HT1080 (cell line): ENCODE data around the gene HBM. TPM values are rescaled to one million over a fixed set of nuclear protein-coding genes. Genes with fewer than 3 reads are reported as not detected.
"Not testable (repeated sequence)": the region's sequence is repeated elsewhere in the genome, so short reads cannot be mapped to it uniquely, and the experiment has no call there.

Experiments
- DNase-seq: peaks from one replicate; pipeline ENCODE4 v3.0.0-alpha.2; 2015; ENCODE audit warnings: low read depth
- total RNA-seq: library from RNA; depleted of rRNA; stranded (reverse); fragments of >200 nt; shearing (Covaris generic); gene quantifications from 2 replicates; pipeline ENCODE4 v1.2.3, GENCODE V29; 2014

Gene HBM
- total RNA-seq, 1 experiment from 2014 or later = not detected

DNA sequence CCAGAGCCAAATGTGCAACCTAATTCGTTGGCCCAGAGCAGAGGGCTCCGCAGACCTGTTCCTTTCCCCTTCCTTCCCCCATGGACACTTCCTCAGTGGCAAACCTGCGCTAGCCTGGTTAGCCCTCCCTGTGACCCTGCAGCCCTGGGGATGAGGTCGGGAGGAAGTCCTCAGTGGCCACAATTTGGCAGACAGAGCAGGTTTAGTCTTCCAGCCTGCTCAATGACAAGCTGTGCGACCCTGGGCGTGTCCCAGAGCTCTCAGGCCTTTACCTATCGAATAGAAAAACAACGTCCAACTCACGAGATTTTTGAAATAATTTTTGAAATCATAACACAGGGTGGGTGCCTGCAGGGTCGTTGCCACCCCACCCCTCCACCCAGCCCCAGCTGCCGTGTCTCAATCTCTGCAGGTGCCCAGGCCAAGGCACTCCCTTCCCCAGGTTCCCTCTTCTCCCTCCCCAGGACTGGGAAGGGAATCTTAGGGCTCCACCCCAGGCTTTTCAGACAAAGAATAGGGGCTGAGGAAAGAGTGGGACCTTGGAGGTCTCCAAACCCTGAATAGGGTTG is 1.4 kb downstream of the HBM start:
- DNase-seq = no peak

DNA sequence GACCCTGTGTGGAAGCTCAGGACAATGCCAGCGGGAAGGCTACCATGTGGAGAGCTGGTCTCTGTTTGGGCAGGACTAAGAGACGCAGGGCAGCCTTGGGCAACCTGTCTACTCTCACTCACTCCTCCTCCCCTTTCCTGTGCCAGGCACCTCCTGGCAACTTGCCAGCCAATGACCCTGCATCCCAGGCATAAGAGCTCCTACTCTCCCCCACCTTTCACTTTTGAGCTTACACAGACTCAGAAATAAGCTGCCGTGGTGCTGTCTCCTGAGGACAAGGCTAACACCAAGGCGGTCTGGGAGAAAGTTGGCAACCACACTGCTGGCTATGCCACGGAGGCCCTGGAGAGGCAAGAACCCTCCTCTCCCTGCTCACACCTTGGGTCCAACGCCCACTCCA is 2.6 kb downstream of the HBM start:
- no peak for DNase-seq

DNA sequence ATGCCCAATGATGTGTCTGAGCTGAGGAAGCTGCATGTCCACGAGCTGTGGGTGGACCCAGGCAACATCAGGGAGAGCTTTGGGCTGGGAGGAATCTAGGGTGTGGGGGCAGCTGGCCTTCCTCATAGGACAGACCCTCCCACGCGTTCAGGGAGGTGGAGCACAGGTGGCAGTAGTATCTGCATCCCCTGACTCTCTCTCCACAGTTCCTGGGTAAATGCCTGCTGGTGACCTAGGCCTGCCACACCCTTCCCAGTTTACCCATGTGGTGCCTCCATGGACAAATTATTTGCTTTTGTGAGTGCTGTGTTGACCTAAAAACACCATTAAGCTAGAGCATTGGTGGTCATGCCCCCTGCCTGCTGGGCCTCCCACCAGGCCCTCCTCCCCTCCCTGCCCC is 3.2 kb downstream of the HBM start:
- DNase-seq = no peak

DNA sequence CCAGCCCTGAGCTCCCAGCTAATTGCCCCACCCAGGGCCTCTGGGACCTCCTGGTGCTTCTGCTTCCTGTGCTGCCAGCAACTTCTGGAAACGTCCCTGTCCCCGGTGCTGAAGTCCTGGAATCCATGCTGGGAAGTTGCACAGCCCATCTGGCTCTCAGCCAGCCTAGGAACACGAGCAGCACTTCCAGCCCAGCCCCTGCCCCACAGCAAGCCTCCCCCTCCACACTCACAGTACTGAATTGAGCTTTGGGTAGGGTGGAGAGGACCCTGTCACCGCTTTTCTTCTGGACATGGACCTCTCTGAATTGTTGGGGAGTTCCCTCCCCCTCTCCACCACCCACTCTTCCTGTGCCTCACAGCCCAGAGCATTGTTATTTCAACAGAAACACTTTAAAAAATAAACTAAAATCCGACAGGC is 4.3 kb downstream of the HBM start:
- peak; percentile 35 for DNase-seq

DNA sequence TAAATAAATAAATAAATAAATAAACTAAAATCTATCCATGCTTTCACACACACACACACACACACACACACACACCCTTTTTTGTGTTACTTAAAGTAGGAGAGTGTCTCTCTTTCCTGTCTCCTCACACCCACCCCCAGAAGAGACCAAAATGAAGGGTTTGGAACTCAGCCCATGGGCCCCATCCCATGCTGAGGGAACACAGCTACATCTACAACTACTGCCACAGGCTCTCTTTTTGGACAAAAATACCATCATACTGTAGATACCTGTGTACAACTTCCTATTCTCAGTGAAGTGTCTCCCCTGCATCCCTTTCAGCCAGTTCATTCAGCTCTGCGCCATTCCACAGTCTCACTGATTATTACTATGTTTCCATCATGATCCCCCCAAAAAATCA is 5.0 kb downstream of the HBM start:
- DNase-seq = no peak

DNA sequence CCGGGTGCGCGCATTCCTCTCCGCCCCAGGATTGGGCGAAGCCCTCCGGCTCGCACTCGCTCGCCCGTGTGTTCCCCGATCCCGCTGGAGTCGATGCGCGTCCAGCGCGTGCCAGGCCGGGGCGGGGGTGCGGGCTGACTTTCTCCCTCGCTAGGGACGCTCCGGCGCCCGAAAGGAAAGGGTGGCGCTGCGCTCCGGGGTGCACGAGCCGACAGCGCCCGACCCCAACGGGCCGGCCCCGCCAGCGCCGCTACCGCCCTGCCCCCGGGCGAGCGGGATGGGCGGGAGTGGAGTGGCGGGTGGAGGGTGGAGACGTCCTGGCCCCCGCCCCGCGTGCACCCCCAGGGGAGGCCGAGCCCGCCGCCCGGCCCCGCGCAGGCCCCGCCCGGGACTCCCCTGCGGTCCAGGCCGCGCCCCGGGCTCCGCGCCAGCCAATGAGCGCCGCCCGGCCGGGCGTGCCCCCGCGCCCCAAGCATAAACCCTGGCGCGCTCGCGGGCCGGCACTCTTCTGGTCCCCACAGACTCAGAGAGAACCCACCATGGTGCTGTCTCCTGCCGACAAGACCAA is 6.7 kb downstream of the HBM start, which contains the start of gene HBA2:
TSS of gene HBA2 (plus strand) at position 503 of the 568 bp plus-strand sequence. CDS start at position 540, 37 bp downstream.
- not testable (repeated sequence) for DNase-seq

DNA sequence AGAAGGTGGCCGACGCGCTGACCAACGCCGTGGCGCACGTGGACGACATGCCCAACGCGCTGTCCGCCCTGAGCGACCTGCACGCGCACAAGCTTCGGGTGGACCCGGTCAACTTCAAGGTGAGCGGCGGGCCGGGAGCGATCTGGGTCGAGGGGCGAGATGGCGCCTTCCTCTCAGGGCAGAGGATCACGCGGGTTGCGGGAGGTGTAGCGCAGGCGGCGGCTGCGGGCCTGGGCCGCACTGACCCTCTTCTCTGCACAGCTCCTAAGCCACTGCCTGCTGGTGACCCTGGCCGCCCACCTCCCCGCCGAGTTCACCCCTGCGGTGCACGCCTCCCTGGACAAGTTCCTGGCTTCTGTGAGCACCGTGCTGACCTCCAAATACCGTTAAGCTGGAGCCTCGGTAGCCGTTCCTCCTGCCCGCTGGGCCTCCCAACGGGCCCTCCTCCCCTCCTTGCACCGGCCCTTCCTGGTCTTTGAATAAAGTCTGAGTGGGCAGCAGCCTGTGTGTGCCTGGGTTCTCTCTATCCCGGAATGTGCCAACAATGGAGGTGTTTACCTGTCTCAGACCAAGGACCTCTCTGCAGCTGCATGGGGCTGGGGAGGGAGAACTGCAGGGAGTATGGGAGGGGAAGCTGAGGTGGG is 7.6 kb downstream of the HBM start:
- not testable (repeated sequence) for DNase-seq

DNA sequence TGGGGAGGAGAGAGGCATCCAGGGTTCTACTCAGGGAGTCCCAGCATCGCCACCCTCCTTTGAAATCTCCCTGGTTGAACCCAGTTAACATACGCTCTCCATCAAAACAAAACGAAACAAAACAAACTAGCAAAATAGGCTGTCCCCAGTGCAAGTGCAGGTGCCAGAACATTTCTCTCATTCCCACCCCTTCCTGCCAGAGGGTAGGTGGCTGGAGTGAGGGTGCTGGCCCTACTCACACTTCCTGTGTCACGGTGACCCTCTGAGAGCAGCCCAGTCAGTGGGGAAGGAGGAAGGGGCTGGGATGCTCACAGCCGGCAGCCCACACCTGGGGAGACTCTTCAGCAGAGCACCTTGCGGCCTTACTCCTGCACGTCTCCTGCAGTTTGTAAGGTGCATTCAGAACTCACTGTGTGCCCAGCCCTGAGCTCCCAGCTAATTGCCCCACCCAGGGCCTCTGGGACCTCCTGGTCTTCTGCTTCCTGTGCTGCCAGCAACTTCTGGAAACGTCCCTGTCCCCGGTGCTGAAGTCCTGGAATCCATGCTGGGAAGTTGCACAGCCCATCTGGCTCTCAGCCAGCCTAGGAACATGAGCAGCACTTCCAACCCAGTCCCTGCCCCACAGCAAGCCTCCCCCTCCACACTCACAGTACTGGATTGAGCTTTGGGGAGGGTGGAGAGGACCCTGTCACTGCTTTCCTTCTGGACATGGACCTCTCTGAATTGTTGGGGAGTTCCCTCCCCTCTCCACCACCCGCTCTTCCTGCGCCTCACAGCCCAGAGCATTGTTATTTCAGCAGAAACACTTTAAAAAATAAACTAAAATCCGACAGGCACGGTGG is 8.4 kb downstream of the HBM start:
- peak; percentile 44 for DNase-seq

DNA sequence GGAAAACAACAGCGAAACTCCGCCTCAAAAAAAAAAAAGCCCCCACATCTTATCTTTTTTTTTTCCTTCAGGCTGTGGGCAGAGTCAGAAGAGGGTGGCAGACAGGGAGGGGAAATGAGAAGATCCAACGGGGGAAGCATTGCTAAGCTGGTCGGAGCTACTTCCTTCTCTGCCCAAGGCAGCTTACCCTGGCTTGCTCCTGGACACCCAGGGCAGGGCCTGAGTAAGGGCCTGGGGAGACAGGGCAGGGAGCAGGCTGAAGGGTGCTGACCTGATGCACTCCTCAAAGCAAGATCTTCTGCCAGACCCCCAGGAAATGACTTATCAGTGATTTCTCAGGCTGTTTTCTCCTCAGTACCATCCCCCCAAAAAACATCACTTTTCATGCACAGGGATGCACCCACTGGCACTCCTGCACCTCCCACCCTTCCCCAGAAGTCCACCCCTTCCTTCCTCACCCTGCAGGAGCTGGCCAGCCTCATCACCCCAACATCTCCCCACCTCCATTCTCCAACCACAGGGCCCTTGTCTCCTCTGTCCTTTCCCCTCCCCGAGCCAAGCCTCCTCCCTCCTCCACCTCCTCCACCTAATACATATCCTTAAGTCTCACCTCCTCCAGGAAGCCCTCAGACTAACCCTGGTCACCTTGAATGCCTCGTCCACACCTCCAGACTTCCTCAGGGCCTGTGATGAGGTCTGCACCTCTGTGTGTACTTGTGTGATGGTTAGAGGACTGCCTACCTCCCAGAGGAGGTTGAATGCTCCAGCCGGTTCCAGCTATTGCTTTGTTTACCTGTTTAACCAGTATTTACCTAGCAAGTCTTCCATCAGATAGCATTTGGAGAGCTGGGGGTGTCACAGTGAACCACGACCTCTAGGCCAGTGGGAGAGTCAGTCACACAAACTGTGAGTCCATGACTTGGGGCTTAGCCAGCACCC is 9.5 kb downstream of the HBM start:
- DNase-seq = no peak

DNA sequence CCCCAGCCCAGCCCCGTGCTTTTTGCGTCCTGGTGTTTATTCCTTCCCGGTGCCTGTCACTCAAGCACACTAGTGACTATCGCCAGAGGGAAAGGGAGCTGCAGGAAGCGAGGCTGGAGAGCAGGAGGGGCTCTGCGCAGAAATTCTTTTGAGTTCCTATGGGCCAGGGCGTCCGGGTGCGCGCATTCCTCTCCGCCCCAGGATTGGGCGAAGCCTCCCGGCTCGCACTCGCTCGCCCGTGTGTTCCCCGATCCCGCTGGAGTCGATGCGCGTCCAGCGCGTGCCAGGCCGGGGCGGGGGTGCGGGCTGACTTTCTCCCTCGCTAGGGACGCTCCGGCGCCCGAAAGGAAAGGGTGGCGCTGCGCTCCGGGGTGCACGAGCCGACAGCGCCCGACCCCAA is 10.2 kb downstream of the HBM start:
- not testable (repeated sequence) for DNase-seq

DNA sequence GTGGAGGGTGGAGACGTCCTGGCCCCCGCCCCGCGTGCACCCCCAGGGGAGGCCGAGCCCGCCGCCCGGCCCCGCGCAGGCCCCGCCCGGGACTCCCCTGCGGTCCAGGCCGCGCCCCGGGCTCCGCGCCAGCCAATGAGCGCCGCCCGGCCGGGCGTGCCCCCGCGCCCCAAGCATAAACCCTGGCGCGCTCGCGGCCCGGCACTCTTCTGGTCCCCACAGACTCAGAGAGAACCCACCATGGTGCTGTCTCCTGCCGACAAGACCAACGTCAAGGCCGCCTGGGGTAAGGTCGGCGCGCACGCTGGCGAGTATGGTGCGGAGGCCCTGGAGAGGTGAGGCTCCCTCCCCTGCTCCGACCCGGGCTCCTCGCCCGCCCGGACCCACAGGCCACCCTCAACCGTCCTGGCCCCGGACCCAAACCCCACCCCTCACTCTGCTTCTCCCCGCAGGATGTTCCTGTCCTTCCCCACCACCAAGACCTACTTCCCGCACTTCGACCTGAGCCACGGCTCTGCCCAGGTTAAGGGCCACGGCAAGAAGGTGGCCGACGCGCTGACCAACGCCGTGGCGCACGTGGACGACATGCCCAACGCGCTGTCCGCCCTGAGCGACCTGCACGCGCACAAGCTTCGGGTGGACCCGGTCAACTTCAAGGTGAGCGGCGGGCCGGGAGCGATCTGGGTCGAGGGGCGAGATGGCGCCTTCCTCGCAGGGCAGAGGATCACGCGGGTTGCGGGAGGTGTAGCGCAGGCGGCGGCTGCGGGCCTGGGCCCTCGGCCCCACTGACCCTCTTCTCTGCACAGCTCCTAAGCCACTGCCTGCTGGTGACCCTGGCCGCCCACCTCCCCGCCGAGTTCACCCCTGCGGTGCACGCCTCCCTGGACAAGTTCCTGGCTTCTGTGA is 11.0 kb downstream of the HBM start, which contains the start of gene HBA1:
TSS of gene HBA1 (plus strand) at position 204 of the 906 bp plus-strand sequence. CDS start at position 241, 37 bp downstream.
- not testable (repeated sequence) for DNase-seq

DNA sequence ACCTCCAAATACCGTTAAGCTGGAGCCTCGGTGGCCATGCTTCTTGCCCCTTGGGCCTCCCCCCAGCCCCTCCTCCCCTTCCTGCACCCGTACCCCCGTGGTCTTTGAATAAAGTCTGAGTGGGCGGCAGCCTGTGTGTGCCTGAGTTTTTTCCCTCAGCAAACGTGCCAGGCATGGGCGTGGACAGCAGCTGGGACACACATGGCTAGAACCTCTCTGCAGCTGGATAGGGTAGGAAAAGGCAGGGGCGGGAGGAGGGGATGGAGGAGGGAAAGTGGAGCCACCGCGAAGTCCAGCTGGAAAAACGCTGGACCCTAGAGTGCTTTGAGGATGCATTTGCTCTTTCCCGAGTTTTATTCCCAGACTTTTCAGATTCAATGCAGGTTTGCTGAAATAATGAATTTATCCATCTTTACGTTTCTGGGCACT is 11.6 kb downstream of the HBM start:
- no peak for DNase-seq

DNA sequence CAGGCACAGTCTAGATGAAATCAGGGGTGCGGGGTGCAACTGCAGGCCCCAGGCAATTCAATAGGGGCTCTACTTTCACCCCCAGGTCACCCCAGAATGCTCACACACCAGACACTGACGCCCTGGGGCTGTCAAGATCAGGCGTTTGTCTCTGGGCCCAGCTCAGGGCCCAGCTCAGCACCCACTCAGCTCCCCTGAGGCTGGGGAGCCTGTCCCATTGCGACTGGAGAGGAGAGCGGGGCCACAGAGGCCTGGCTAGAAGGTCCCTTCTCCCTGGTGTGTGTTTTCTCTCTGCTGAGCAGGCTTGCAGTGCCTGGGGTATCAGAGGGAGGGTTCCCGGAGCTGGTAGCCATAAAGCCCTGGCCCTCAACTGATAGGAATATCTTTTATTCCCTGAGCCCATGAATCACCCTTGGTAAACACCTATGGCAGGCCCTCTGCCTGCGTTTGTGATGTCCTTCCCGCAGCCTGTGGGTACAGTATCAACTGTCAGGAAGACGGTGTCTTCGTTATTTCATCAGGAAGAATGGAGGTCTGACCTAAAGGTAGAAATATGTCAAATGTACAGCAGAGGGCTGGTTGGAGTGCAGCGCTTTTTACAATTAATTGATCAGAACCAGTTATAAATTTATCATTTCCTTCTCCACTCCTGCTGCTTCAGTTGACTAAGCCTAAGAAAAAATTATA is 12.3 kb downstream of the HBM start:
- DNase-seq = peak; percentile 23

DNA sequence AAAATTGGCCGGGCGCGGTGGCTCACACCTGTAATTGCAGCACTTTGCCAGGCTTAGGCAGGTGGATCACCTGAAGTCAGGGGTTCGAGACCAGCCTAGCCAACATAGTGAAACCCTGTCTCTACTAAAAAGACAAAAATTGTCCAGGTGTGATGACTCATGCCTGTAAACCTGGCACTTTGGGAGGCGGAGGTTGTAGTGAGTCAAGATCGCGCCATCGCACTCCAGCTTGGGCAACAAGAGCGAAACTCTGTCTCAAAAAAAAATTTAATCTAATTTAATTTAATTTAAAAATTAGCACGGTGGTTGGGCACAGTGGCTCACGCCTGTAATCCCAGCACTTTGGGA is 12.9 kb downstream of the HBM start:
- DNase-seq = no peak

DNA sequence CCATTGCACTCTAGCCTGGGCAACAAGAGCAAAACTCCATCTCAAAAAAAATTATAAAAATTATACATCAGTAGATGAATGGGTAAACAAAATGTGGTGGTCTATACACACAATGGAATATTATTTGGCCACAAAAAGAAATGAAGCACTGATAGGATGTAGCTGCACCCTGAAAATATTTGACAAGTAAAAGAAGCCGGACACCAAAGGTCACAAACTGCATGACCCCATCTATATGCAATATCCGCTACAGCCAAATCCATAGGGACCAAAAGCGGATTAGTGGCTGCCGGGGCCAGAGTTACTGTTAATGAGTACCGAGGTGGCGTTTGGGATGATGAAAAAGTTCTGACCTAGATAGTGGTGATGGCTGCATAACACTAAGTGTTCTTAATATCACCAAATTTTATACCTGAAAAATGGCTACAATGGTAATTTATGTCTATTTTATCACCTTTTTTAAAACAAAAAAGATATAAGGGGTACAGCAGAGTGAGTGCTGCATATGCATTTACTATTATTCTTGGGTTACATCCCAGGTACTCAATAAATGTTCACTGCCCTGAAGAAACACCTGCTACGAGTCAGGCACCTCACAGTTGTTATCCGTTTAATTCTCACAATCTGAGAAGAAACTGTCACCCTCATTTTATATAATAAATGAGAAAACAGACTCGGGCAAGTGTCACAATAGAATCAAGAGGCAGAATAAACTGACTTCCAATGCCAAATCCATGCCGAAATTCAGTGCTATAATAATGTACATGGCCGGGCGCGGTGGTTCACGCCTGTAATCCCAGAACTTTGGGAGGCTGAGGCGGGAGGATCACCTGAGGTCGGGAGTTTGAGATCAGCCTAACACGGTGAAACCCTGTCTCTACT is 13.7 kb downstream of the HBM start:
- no peak for DNase-seq

DNA sequence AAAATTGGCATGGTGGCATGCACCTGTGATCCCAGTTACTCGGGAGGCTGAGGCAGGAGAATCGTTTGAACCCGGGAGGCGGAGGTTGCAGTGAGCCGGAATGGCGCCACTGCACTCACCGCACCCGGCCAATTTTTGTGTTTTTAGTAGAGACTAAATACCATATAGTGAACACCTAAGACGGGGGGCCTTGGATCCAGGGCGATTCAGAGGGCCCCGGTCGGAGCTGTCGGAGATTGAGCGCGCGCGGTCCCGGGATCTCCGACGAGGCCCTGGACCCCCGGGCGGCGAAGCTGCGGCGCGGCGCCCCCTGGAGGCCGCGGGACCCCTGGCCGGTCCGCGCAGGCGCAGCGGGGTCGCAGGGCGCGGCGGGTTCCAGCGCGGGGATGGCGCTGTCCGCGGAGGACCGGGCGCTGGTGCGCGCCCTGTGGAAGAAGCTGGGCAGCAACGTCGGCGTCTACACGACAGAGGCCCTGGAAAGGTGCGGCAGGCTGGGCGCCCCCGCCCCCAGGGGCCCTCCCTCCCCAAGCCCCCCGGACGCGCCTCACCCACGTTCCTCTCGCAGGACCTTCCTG is 14.4 kb downstream of the HBM start, which contains the start of gene HBQ1:
TSS of gene HBQ1 (plus strand) at position 359 of the 575 bp plus-strand sequence. CDS start at position 387, 28 bp downstream.
- DNase-seq = no peak
